Activated naive CD4-positive, alpha-beta T cell (primary cell): ENCODE measurements around the gene TGFB3.
A peak's percentile ranks its signal among the peaks of the same experiment; 100 is the strongest.
"Not testable (repeated sequence)": the region's sequence is repeated elsewhere in the genome, so short reads cannot be mapped to it uniquely, and the experiment has no call there.

Source experiments
- DNase-seq, 4 experiments: peaks; one replicate each; lab custom pipeline; 2025; lab: John Stamatoyannopoulos, UW

The TGFB3 gene

DNA sequence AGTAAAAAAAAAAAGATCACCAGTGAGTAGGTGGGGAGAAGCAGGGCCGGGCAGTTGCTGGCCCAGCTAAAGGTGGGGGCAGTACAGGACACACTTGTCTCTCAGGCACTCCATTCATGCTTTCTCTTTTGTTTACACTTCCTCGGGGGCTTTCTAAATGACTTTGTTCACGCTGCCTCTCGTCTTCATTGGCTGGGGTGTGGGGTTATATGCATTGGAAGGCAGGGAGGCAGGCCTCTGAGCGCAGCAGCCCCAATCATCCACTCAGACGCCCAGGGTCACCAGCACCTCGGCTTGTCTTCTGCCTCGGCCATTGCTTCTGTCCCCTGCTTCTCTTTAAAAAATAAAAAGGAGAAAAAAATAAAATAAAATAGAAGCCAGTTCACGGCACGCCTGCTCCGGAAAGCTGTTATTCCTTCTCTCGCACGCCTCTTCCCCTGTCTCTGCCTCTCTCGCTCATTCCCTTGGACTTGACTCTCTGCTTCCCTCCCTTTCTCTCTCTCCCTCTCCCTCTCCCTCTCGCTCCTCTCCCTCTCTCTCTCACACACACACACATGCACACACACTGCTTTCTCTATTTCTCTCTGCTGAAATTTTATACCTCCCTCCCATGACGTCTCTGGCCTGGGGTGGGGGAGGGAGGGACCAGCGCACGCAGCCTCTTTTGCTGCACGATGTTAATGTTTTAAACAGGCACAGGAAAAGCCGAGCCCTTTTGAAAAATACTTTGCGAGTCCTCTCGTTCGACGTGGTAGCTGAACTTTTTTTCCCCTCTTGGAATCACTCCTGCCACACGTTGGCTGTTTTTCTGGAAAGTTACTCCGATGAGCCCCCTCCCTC, at the start of gene TGFB3:
TSS of gene TGFB3 (minus strand) at position 570 of the 840 bp plus-strand sequence. CDS start 1,102 bp downstream, outside the sequence.
- peak in 2 of 4 experiments; percentile 31 to 56 for DNase-seq

DNA sequence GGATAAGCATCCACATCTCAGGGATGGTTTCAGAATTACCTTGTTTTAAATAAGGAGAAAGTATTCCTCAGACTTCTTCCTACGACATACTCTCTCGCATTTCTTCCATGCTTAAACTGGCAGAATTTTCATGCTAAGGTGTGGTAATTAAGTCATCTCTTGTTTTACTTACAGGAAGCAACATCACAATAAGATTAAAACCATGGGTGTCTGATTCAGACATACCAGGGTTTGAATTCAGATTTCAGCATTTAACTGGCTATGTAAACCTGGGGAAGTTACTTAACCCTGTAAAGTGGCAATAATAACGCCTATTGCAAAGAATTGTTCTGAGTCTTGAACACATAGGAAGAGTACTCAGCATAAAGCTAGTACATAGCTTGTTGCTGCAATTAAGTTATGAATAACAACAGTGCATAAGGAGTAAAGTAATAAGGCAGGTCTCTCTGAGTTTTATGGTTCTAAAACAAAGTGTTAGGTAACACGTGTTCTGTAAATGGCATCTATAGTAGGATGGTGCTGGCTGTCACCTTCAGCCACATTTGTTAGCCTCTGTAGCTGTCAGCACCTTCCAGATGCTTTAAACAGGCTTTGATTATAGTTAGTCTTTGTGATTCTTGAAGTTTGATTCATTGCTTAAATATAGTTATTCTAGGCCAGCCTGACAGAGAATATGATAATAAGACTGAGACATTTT, 42.6 kb upstream of the TGFB3 start:
- no peak for DNase-seq

DNA sequence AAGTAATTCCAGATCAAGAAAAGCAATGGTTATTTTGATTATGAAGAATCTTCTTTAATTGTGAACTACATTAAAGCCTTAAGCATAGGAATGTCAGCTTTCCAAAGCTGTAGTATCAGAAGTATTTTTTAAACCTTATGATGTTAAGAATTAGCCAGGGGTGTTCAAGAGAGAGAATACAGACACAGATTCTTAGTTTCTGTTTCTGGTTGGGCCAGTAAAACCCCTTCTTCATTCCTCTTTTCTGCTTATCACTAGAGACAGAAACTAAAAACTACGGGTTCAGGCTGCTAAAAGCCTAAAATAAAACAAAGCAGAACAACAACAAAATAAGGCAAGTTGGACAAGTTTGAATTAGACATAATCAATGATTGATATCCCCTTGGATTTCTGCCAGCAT, 42.0 kb upstream of the TGFB3 start:
- no peak for DNase-seq

DNA sequence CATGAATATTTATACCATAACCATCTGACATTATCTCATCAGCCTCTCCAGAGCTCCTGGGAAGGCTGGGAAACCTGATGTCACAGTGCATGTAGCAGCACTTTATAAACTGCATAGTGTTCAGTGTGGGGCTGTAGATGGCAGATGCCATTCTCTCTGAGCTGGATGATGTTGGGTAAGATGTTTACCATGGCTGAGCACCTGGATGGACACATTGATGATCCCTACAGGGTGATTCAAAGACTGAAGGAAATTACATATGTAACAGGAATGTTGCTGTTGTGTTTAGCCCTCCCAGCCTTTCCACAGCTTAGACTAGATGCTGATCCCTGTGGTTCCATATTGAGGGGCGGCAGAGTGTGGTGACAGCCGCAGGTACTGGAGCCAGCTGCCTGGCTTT, 41.2 kb upstream of the TGFB3 start:
- DNase-seq: no peak

DNA sequence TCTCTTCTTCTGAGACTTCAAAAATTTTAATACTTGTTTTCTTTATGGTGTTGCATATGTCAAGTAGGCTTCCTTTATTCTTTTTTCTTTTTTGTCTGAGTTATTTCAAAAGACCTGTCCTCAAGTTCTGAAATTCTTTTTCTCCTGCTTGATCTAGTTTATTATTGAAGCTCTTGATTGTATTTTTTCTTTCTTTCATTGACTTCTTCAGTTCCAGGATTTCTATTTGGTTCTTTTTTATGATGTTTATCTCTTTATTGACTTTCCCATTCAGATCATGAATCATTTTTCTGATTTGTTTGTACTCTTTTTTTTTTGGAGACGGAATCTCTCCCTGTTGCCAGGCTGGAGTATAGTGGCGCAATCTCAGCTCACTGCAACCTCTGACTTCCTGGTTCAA, 37.9 kb upstream of the TGFB3 start:
- no peak for DNase-seq

DNA sequence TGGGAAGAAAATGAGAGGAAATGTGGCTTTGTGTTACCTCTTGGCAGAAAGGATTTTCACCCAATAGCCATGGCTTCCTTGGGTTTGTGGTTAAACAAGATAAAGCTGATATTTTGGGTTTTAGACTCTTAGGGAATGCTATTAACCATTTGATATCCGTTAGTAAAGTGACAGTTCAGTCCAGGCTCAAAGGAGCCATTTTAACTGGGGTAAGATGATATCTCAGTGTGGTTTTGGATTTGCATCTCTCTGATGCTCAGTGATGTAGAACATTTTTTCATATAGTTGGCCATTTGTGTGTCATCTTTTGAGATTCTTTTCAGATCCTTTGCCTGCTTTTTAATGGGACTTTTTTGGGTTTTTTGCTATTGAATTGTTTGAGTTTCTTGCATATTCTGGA, 33.9 kb upstream of the TGFB3 start:
- DNase-seq: no peak

DNA sequence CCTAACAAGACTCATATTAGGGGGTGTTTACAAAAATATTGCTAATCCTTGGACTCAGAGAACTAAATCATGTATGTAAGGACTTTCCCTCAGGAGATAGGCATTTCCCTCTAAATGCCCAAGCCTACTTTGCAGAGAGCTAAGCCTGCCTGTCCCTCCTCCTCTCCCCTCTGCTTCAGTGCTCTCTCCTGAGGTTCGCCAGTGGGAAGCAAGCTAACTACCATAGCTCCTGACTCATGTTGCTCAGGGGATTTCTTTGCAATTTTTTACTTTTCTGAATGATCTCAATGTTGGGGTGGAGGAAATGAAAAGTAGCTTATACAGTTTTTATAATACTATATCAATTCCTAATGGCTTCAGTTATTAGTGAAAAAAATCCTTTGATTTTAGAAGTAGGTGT, 33.4 kb upstream of the TGFB3 start:
- no peak for DNase-seq

DNA sequence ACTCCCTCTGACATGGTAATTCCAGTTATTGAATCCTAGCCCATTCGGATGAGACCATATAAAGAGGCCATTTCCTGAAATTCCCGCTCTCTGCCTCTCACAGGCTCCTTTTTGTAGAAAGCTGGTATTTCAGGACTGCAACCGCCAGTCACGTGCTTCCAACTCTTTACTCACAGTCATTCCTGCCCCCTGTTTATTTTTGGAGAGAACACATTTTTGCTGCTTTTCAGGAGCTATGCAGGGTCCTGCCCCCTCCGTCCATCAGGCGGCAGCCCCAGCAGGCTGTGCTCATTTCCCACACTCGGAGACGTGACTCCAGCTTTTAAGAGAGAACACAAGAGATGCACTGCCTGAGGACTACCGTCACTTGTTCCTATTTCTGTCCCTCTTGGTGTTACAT, 30.6 kb upstream of the TGFB3 start:
- no peak for DNase-seq

DNA sequence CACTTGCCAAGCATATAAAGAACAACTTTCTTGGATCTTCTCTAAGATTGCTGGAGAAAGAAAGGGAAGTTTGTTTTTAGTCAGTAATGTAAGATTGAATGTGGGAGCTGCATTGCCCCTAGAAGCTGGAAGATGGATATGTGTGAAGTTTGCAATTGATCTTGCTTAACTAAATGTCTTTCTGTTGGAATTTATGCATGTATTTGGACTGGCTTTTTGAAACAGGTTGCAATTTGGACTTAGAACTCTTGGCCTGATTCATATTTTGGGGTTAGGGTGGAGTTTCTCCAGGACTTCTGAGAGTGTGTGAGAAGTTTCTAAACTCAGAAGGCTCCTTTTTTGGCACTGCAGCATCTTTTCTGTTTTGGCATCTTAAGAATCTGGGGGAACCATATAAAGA, 30.1 kb upstream of the TGFB3 start:
- DNase-seq: no peak

DNA sequence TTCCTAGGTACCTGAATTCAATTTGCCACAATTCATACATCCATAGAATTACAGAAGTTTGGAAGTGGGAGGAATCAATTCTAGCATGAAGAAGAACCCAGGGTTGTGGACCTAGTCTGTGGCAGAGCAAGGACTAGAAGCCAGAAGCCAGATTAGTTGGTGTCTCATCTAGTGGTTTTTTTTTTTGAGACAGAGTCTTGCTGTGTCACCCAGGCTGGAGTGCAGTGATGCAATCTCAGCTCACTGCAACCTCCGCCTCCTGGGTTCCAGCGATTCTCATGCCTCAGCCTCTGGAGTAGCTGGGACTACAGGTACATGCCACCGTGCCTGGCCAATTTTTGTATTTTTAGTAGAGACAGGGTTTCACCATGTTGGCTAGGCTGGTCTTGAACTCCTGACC, 27.8 kb upstream of the TGFB3 start:
- DNase-seq: not testable (repeated sequence)

DNA sequence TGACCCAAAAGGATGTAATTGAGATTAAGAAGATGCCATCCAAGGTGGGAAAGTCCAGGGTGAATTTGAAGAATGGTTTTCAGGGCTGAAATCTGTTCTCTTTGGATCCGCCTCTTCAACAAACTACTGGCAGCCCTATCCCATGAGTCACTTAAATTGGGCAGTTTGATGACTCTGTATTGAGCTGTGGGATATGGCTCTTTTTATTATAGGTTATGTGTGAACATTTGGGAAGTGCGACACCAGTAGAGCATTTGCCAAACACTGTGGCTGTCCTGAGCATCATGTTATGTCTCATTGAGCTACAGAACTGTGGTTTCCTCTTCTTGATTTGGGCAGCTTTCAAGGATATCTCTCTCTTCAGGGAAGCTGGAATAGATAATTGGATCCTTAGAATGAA, 26.1 kb upstream of the TGFB3 start:
- no peak for DNase-seq

DNA sequence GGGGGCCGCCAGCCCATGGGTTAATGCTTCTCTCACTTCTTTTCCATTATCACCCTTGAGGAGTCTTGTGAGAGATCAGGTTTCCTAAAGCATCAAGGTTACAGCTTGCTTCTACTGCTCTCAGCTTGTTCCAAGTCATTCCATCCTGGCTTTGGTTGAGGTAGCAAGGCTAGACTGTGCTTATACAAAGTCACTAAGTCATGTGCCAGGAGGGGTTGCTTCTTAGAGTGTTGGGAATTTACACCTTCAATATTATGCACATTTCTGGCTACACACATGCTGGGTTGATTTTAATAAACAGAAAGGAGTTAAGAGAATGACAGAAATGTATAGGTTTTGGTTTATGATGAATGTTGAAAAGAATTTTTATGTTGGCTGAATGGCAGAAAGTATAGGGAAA, 25.6 kb upstream of the TGFB3 start:
- DNase-seq: no peak

DNA sequence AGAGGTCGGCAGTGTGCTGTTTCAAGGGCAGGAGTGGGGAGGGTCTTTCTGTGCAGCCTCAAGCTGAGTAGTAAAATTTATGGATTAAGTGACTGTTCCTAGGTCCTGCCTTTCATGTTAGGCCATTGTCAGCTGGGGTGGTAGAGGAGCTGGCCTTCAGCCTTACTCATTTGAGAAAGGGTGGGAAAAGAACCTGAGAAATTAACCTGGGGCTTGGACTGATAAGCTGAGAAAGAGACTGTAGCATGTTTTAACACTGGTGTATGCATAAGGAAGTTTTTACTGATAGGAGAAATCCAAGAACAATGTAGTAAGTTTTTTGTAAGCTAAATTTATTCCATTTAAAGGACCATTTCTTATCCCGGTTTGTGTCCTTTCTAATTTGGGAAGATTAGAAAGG, 24.5 kb upstream of the TGFB3 start:
- no peak for DNase-seq

DNA sequence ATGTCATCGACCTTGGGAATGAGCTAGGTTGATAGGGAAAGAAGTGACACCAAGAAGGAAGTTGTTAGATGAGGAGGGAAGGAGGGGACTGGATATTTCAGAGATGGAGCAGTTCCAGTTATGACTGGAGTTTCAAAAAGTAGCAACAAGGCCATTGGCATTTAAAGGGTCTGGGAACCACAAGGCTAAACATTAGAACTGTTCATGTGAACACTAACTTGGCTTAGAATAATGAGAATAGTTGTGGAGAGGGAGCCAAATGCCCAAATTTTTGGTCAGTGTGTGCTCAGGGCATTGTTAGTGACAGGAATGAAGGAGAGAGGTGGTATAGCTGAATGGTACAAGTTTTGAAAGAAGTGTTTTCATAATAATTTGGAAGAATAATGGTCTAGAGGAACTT, 20.6 kb upstream of the TGFB3 start:
- no peak for DNase-seq

DNA sequence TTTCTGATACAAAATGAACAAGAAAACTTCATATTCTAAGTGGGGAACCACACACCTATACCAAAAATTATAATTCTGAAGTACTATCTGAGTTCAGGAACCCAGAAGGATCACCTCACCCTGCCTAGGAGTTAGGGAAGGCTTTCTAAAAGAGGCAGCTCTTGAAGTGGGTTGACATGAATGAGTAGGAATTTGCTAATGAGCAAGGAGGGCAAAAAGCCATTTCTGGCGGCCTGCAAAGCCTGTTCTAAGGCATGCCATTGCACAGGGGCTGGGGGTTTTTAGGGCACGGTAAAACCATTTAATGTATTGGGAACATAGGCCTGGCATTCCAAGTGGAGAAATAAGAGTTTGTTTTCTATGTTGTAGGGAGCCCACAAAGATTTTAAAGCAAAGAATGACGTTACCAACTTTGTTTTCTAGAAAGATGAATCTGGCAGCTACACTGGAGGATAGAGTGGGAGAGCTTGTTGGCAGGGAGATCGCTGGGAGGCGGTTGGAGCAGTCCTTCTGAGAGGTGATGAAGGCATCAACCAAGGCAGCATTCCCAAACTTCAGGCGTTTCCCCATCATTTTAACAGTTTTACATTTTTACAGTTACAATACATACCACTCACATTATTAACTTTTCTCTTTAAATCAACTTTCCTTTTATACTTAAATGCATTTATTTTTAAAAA, 17.9 kb upstream of the TGFB3 start:
- no peak for DNase-seq

DNA sequence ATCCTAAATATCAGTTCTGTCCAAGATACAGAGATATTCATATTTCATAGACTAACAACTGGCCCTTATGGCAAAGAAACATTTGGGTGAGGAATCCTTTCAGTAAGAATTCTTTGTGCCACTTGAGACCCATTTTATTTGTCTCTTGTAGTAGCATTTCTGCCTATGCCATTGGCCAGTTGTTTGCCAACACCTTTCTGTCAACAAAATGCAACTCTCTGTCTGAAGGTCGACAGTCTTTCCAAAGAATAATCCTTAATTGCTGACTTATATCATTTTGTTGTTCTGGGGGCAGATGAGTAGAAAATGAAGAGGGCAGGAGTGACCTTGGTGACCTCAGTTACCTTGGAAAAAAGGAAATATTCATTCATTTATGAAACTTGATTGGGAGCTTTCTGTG, 14.7 kb upstream of the TGFB3 start:
- DNase-seq: no peak

DNA sequence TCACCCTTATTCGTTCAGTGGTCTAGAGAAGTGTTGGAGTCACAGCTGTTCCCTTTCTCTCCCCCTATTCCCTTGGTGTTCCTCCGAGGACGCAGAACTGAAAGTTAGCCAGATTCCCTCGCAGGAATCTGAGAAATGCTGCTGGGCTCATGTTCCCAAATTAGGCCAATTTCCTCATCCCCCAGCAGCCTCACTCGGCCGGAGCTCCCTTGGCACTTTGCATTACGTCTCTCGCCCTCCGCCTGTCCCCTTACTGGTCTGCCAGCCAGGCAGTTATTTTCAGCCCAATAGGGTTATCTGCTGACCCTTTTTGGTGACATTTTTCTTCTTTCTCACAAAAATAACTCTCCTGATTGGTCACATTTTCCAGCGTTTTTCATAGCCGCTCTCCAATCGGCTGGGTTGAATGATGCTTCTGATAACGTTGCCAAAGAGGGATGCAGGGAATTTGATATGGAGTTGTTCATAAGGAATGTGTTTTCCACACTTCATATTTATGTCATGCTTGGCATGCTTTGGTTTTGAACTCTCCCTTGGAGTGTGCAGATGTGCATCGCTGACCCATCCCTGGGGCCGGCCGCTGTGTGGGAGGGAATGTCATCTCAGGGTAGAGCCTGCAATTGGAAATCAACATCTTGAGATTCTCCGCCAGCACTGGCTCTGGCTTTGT, 13.7 kb upstream of the TGFB3 start:
- no peak for DNase-seq

DNA sequence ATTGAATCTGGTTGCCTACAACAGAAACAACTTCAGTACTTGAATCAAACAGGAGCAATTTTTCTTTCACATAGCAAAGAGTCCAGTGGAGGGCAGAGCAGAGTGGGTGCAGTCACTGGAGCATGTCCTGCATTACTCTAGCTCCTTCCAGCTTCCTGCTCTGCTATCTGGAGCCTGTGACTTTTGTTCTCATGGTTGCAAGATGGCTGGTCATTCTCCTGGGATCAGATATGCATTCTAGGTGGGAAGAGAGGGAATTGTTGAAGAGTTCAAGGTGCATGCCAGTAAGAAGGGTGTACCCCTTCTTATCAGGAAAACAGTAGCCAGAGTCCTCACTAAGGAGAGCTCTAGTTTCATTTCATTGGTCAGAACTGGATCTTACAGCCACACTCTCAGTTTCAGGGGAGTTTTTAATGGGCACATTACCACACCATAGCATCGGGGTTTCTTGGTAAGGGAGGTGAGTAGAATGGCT, 11.8 kb upstream of the TGFB3 start:
- no peak for DNase-seq

DNA sequence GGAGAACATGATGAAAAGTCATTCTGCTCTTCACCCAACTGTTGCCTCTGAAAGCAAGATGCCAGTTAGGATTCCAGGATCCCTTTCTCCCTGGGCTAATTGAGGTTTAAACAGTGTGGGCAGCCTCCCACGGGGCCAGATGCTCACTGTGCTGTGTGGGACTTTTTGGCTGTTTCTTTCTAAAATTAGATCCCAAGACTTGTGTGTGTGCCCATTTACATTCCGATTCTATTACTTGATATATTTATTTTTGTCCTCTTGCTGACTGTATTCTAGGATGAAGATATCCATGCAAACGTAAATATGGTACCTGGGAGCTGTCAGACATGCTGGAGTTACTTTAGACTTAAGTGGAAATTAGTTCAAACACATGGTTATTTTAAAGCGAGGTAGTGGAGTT, 10.0 kb upstream of the TGFB3 start:
- no peak for DNase-seq

DNA sequence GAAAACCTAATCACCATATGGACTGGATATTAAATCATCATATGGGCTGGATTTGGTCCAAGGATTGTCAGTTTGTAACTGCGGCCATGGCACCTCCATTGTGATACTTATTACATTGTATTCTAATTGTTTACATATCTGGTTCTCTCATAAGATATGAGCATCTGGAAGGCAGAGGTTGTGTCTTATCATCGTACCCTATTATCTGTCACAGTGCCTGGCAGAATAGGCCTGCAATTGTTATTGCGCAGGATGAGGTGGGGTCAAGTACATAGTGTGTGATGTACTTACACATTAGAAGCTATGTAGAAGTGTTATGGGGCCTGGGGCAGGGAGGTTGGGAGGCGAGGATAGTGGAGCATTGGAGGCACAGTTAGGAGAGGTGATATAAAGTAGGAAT, 8.5 kb upstream of the TGFB3 start:
- DNase-seq: no peak

DNA sequence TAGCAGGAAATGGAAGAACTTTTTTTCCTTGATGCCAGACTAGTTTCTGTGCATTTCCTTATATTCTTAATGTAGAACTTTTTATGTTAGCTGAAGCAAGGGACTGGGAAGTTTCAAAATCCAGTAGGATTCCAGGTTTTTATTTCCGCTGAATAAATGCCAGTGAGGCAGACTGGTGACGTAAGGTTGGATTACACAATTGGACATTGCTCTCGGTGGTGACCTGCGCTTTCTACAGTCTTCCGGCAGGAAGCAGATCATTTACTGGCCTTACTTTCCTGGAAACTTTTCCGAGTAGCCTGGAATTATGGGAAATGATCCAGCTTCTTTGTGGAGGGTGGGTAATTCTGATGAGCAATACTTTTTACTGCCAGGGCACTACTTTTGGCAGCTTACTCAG, 7.3 kb upstream of the TGFB3 start:
- DNase-seq: no peak

DNA sequence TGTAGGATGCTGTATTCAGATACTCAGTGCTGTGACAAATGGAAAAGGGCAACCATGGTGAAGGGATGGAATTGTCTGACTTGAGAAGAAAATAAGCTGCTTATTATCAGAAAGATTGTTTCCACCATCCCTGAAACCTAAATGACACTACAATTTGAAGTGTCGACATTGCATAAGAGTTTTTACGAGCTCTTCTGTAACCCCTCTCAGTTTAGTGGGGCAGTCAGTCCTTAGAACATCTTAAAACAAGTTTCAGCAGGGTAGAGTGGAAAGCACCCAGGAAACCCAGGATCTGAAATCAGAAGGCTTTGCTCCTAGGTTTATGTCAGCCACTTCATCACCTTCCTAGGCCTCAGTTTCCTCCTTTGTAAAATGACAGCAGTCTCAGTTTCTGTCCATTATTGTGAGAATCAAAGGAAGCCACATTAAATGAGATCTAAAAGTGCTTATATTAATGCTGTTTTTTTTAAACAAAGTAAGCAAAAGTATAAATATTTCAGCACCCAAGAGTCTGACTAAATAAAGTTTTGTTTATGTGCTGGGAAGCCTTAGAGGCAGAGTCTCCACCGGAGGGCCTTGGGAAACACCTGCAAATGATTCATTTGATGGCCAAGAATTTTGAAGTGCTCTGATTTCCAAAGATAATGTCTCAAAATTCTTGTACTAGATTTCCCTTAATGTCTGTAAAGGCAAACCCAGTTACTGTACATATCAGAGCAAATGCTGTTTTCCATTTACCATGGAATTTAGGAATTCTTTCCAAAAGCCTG, 5.6 kb upstream of the TGFB3 start:
- no peak for DNase-seq
